Fibroblast of peridontal ligament (primary cell): ENCODE results near the gene HELQ.
A peak's percentile ranks its signal among the peaks of the same experiment; 100 is the strongest.
"Not testable (repeated sequence)": the region's sequence is repeated elsewhere in the genome, so short reads cannot be mapped to it uniquely, and the experiment has no call there.

Source experiments
- DNase-seq: peaks from one replicate; pipeline ENCODE4 v3.0.0-alpha.2; 2010; ENCODE audit errors: extremely low read depth

The HELQ gene

DNA sequence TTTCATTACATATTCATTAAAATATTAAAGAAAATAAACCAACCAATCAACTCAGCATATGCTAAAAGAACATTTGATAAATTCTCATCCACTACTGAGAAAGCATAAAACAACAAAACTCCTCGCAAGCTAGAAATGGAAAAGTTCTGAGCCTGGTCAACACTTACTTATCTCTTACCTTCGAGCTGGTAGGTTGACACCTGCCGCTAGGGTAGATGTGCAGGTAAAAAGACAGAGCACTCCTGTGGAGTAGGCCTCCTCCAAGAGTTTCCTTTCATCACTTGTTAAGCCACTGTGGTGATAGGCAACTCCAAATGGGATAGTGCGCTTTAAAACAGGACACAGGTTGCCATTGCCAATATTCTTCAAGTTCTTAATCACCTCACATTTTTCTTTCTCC, 18.9 kb downstream of the HELQ start:
- DNase-seq, result no peak

DNA sequence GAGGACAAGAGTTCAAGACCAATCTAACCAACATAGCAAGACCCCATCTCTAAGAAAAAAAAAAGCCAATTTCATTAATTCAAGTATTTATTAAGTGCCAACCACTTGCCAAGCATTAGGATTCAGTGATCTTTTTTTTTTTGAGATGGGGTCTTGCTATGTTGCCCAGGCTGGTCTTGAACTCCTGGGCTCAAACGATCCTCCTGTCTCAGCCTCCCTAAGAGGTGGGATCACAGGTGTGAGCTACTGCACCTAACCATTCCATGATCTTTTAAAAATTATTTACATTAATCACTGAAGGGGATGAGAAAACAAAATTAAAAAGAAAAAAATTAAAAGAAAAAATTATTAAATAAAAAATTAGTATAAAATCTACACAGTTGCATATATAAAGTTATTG, 24.4 kb downstream of the HELQ start:
- no peak for DNase-seq

DNA sequence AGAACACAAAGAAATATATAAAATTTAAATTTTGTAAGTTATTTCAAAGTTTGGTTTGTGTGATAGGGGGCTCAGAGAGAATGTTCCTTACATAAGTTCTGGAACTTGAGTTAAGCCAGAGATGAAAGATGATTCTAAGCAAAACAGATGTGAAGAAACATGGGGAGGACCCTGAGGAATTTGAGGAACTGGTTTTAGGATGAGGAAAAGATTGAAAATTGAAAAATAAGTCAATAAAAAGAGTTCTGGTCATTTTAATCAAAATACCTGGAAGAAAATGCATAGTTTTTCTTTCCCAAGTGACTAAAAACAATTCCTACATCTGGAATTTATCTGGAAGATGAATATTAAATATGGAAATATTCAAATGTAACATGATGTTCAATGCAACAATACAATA, 37.4 kb downstream of the HELQ start:
- no peak for DNase-seq

DNA sequence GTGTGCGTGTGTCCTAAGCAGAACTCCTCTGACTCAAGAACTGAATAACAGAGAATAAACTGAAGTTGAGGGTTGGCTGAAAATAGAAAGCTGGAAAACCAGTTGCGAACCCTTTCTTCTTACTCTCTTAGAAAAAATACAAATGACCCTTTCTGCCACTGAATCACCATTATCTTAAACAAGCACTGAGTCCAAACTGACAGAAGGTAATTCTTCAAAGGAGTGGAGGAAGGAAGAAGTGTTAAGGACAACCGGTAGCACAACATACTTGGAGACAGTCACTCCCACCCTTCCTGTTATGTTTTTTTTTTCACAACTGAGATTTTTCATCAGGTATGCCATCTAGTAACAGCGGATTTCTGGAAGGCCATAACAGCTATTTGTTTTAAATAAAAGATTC, 38.1 kb downstream of the HELQ start:
- DNase-seq, result no peak

DNA sequence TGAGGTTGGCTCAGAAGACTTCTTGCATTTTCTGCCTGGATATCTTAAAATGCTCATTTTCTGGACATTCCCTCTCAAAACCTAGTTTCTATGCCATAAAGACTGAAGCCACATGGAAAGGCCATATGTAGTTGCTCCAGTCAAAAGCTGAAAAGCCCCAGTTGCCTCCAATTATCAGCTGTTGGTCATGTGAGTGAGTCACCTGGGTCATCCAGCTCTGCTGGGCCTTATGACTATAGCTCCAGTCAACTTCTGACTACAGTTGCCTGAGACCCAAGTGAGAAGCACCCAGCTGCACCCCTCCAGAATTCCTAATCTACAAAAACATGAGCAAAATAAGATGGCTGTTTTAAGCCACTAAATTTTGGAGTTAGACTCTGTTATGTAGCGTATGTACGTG, 41.9 kb downstream of the HELQ start:
- peak; percentile 6 for DNase-seq

DNA sequence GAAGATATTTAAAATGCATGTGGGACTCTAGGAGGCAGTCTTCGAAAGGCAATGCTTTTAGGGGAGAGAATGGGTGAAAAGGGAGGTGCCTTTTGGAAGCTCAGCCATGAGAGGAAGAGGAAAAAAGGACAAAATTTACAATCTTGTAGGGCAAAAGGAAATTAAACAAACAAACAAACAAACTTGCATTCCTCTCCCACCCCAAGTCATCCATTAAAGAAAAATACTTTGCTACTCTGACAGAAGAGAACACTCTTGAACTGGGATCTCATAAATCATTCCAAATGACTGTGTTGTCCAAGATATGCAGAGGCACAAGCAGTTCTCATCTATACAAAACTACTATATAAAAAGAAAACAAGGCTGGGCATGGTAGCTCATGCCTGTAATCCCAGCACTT, 46.7 kb downstream of the HELQ start:
- no peak for DNase-seq

DNA sequence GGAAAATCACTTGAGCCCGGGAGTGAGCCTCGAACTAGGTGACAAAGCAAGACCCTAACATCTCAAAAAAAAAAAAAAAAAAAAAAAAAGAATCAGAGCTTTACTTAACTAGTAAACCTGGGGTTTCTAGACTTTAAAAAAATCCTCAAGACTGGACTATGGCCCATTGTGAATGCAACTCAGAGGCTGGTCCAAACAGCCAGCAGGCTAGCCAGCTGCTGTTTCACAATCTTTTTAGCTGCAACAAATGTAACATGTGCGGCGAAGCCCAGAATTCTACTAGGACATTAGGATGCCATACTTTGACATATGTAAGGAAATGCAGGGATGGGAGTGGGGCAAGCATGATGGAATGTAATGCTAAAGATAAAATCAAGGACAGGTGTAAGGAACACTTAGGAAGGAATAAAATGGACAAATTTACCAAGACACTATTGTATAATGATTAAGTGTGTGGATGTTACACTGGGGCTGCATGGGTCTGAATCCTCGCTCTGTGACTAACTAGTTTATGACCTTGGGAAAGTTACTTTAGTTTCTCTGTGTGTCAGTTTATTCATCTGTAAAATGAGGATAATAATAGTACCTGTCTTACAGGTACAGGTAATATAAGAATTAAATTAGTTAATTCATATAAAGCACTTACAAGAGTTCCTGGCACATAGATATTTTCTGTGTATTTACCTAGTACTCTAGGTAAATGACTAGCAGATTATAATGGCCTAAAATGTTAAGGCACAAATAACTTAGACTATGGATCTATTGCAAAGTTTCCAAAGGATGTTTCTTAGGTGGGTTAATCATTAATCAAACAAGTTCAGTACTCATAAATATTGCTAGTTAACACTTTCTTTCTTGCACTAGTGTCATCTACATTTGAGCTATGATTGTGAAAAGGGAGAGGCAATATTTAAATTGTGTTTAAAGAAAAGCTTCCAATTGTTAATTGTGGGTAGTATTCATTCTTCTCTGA, 49.5 kb downstream of the HELQ start:
- no peak for DNase-seq

DNA sequence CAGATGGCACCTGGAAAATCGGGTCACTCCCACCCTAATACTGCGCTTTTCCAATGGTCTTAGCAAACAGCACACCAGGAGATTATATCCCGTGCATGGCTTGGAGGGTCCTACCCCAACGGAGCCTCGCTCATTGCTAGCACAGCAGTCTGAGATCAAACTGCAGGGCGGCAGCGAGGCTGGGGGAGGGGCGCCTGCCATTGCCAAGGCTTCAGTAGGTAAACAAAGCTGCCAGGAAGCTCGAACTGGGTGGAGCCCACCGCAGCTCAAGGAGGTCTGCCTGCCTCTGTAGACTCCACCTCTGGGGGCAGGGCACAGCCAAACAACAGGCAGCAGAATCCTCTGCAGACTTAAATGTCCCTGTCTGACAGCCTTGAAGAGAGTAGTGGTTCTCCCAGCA, 57.5 kb downstream of the HELQ start:
- DNase-seq, result not testable (repeated sequence)

DNA sequence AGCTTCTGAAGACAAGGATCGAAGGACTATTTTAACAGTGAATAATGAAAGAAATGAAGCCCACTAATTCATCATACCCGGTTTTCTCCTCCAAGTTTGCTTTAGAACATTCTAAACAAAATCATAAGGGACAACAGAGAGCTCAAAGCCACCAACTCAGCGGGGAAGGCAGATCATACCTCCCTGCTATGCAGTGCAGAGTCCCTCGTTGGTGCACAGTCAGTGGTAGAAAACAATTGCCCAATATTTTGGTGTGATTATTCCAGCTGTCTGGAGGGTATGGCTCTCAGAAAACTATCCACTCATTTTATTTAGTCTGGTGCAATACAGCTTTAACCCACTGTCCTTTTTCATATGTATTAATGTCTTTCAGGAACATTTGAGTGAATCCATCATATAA, 61.7 kb downstream of the HELQ start:
- DNase-seq, result no peak

DNA sequence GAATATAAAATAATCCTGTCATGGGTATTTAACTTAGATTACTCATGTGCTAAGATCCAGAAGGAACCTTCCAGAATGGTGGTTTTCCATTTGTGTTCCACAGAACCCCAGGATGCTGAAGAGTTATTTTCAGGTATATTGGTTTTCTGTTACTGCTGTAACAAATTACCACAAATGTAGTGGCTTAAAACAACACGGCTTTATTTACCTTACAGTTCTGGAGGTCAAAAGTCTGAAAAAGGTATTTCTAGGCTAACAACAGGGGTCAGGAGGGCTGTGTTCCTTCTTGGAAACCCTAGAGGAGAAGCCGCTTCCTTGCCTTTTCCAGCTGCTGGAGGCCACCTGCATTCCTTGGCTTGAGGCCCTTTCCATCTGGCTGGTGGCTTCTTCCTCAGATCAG, 63.1 kb downstream of the HELQ start:
- DNase-seq, result no peak

DNA sequence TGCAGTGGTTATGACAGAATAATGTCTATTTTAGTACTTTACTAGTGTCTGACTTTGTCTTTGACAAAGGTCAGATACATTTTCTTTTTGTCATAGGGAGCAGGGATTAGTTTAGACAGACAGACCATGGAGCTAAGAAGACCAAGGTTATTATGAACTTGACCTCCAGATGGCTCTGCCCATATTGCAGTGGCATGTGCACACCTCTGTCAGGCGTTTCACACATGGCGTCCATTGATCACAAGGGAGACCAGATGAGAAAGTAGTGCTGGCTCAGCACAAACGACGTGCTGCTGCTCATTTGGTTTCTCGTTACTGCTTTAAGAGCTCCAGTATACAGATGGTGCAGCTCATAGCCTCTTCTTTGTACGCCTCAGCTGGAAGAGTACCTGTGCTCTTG, 64.7 kb downstream of the HELQ start:
- no peak for DNase-seq

DNA sequence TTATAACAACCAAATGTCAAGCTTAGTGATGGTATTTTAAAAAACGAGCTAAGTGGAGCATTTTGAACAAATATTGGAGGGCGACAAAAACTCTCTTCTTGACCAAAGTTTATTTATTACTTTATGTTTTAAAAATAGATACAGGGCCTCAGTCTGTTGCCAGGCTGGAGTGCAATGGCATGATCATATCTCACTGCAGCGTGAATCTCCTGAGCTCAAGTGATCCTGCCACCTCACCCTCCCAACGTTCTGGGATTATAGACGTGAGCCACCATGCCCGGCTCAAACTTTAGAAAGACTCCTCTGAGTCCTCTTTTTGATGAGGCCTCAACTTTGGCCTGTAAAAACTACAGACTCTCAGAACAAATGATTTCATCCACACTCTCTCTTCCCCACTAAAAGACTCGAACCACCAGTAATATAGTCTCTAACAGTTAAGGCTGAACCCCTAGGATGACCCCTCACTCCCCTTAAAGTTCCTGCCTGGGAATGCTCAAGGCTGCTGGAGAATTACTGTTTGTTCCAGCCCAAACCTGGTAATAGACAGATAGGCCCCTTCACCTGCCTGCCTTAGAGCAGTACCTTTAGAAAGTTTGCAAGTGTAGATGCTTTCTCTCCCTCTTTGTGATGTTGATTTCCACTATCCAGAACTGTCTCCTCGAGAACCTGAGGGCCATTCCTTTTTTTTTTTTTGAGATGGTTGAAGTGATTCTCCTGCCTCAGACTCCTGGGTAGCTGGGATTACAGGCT, 65.7 kb downstream of the HELQ start:
- DNase-seq, result no peak

DNA sequence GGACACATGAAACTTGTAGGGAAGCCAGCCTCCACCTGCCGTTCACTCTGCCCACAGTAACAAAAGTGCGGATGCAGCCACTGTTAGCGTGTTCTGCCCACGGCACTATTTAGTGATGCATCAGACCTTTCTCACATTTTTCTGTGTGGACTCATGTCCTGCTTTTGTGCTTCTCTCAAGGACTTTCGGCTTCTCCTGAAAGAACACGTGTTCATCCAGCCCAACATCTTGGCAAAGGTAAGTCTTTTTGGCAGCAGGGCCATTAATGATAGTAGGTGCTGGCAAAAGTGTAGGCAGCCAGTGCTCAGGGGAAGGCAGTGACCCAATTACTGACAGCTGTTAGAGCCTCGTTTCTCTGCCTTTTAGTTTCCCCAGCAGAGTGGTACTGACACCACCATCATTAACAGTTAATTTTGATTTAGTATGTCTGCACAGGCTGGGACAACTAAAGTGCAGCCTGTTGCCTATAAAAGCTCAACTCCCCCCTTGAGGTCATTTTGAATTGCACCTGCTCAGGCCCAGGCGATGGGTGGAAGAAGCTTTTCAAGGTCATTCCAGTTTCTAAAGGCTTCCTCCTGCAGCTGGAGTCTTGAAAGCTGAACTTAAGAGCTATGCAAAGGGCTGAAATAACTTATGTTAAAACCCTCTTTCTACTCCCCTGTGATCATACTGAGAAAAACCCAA, 66.4 kb downstream of the HELQ start:
- DNase-seq, result no peak

DNA sequence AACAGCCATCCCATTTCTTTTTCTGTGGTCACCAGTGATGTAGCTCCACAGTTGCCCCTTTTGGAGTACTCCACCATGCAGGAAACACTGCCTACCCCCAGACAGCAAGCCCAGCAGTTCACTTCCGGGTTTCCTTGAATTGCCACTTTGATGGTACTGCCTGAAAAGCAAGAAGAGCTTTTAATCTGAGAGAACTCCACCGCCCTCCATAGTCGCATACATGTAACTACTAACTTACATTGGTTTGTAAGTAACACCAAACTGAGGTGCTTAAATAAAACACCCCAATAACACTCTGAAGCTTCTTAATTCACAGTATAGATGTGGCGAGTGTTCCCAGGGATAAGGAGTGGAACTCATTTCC, 67.3 kb downstream of the HELQ start:
- DNase-seq, result peak; percentile 10

DNA sequence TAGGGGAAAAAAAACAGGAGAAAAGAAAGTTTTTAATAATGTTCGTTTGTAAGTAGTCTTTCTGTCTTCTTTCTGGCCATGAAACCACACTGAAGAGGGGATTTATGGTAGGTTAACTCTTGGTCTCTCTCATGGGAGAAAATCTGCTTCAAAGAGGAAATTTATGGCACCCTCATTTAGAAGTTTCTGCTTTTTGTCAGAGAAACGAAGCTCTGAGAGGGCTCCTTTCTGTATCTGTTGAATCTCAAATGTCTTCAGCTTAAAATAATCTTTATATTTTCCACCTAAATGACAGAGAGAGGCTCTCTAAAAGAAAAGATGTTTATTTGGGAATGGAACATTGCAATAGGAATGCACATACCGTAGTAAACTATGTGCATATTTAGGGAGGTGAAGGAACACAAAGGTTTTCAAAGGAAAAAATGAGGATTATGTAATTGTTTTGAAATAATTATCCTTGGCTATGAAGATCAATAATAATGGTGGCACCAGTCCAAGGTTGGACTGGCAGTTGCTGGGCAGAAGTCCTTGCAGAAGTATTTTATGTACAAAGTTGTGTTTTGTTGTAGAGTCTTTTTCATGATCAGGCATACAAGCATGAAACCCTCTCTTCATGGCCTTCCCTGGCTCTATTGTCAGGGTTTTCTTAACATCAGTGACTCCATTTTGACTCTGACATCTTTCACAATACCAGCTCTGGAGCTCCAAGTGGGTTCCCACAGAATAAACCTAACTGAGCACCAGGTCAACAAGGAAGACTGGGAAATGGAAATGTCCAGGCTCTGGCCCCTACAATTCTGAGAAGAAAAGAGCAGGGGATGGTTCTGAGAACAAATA, 67.9 kb downstream of the HELQ start:
- no peak for DNase-seq

DNA sequence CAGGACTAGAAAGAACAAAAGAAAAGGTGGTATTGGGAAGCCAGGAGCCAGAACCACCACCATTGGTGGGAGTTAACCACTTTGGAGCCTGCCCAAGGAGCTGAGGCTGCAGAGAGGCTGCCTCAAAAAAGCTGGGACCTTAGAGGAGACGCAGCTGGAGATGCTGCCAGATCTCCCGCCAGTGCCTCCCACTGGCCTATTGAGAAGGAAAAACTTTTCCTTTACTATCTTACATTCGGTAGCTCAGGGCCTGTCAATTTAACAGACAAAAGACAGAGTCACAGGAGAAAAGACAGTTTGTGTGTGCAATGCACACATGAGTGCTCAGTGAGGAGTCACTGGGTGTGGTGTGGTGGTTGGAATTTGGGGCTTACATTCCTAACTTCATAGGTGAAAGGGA, 68.6 kb downstream of the HELQ start:
- DNase-seq, result no peak

DNA sequence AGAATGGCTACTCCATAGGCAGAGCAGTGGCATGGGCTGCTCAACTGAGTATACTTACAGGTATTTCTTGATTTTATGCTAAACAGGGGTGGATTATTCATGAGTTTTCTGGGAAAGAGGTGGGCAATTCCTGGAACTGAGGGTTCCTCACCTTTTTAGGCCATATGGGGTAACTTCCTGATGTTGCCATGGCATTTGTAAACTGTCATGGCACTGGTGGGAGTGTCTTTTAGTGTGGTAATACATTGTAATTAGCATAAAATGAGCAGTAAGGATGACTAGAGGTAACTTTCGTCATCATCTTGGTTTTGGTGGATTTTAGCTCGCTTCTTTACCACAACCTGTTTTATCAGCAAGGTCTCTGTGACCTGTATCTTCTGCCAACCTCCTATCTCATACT, 72.8 kb downstream of the HELQ start:
- DNase-seq, result no peak

DNA sequence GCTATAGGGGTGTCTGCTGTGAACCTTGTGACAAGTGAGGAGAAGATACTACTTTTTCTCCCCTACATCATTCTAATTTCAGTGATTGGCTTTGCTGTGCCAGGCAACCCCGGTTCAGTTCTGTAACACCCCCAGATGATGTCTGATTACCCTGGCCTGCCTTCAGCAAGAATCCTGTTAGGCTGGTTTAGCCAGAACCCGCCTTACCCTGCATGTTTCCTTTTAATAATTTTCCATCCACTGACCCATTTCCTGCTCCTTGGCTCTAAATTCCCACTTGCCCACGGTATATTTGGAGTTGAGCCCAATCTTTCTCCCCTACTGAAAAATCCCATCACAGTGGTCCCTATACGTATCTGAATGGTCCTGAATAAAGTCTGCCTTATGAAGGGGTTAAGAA, 74.5 kb downstream of the HELQ start:
- no peak for DNase-seq

DNA sequence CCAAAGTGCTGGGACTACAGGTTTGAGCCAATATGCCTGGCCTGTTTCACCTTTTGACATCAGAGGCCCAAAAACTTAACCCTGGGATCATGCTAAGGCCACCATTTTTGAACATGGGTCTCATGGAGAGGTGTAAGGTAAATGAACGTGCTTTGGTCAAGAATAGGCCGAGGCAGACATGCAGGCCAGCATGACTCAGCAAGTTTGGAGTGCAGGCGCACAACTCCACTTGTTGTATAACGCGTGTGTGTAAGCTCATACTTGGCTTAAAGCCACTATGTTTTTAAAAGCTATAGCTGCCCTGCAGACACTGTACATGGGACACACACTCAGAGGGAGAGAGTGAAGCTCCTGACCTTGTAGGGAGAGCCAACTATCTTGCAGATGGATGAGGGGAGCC, 77.2 kb downstream of the HELQ start:
- DNase-seq, result no peak

DNA sequence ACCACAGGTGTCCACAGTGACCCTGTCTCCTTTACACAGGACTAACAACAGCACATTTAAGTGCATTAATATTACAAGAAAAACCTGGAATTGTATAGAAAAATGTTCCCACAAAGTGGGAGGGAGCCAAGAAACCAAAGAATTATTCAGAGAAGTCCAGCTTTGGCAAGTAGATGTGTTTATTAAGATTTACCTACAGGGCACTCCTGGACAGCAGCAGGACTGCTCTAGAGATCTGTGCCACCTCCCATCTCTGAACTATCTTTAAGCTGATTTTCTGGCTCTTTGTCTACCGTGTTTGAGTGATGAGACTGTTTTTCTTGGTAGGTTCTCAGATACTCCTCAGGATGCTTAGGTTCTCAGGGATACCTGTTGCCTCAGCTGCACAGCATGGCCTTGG, 82.7 kb downstream of the HELQ start:
- DNase-seq, result no peak

DNA sequence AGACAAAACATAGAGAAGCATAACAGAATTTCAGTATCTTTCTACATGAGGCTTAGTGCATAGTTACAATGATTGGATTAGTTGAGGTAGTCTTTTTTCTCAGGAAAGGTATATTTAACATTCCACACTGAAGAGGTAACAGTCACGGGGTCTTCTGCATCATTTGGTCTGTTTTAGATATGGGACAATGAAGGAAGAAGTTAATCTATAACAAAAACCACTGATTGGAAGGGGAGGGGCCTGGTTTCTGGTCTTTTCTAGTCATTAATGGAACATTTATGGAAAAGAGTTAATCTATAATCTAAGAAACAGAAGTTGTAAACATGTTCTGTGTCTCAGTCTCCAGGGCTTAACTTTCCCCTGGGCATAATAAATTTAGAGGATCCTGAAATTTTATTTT, 83.7 kb downstream of the HELQ start:
- no peak for DNase-seq

DNA sequence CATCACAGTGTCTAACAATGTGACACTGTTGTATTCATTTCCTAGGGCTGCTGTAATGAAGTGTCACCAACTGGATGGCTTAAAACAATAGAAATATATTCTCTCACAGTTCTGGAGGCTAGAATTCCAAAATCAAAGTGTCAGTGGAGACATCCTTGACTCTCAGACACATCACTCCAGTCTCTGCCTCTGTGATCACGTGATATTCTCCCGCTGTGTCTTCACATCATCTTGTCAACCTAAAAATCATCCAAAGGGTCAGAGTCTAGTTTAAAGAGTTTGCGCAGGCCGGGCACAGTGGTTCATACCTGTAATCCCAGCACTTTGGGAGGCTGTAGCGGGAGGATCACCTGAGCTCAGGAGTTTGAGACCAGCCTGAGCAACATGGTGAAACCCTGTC, 84.4 kb downstream of the HELQ start:
- no peak for DNase-seq
